ENCODE results near the gene UAP1.

UAP1 gene

GRCh38 chr1:162561616-162562469, at the start of gene UAP1:
TSS of gene UAP1 (plus strand) at chr1:162561722. CDS start at chr1:162566069, 4,347 bp downstream.
- peak; percentile 42 for FAIRE-seq
- DNase-seq (ENCODE audit: low spot score), result peak; percentile 10

GRCh38 chr1:162527314-162527713, 34.2 kb upstream of the UAP1 start:
- DNase-seq (ENCODE audit: low spot score) (no peak), FAIRE-seq (no peak)

GRCh38 chr1:162530307-162530987, 31.1 kb upstream of the UAP1 start:
- FAIRE-seq (no peak), DNase-seq (ENCODE audit: low spot score) (no peak)

- FAIRE-seq, result no peak
- no peak for DNase-seq (ENCODE audit: low spot score)
These were observed 30.6 kb upstream of the UAP1 start for GRCh38 chr1:162530988-162531319.

- no peak for FAIRE-seq
- no peak for DNase-seq (ENCODE audit: low spot score)
These were observed 26.0 kb upstream of the UAP1 start for GRCh38 chr1:162535501-162535900.

- DNase-seq (ENCODE audit: low spot score) (no peak), FAIRE-seq (no peak)
These were observed 25.0 kb upstream of the UAP1 start for GRCh38 chr1:162536511-162536910.

- FAIRE-seq, result no peak
These were observed 24.3 kb upstream of the UAP1 start for GRCh38 chr1:162537216-162537615.

GRCh38 chr1:162538815-162539431, 22.6 kb upstream of the UAP1 start:
- FAIRE-seq, result no peak
- peak; percentile 56 for DNase-seq (ENCODE audit: low spot score)

More at GRCh38 chr1:162537216-162537615, 24.3 kb upstream of the UAP1 start:
- DNase-seq (ENCODE audit: low spot score), result no peak

- FAIRE-seq (no peak), DNase-seq (ENCODE audit: low spot score) (peak; percentile 59)
These were observed 19.8 kb upstream of the UAP1 start for GRCh38 chr1:162541619-162542141.

GRCh38 chr1:162543228-162543627, 18.3 kb upstream of the UAP1 start:
- FAIRE-seq (no peak), DNase-seq (ENCODE audit: low spot score) (no peak)

DNA sequence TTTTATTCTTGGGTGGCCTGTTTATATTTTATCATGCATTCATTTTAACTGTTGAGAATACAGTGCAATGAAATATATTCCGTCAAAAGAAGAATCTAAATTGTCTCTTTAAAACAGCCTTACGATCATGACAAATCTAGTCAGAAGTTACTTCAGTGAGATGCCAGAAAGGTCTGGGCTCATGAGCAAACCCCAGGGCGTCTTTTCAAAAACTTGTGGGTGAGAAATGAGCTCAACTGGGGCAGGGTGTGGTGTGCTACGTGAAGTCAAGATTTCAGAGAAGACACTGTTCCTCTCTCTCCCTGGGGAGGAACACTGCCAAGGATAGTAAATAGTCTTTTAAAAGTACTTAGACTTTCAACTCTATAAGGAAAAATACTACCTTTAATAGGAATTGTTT, 13.4 kb upstream of the UAP1 start:
- DNase-seq (ENCODE audit: low spot score), result no peak
- no peak for FAIRE-seq

DNA sequence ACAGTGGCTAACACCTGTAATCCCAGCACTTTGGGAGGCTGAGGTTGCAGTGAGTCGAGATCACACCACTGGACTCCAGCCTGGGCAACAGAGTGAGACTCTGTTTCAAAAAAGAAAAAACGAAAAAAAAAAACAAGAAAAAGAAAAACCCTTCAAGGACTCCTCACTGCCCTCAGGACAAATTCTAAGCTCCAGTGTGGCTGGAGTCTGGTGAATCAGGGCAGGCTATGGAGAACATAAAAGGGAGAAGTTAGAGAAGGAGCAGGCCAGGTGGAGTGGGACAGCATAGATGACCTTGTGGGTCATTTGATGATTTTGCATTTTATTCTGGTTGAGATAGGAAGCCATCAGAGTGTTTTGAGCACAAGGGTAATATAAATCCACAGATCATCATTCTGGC, 12.5 kb upstream of the UAP1 start:
- FAIRE-seq (no peak), DNase-seq (ENCODE audit: low spot score) (no peak)

DNA sequence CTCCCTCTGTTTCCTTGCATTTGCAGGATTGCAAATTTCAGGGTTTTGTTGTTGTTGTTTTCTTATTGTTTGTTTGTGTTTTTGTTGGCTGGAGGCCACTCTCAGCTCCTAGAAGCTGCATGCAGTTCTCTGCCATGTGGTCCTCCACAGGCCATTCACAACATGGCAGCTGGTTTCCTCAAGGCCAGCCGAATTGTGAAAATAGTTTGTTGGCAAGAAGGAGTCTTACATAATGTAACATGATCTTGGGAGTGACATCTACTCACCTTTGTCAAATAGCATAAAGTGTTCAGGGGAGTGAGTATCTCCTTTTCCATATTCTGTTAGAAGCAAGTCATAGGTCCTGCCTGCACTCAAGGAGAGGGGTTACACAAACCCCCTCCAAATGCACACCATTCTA, 10.6 kb upstream of the UAP1 start:
- no peak for FAIRE-seq

GRCh38 chr1:162551969-162552683, 9.4 kb upstream of the UAP1 start:
- FAIRE-seq (no peak), DNase-seq (ENCODE audit: low spot score) (no peak)

More for the DNA sequence above, 10.6 kb upstream of the UAP1 start:
- DNase-seq (ENCODE audit: low spot score), result no peak

- no peak for DNase-seq (ENCODE audit: low spot score)
These were observed 8.8 kb upstream of the UAP1 start for GRCh38 chr1:162552684-162553252.

GRCh38 chr1:162554258-162554657, 7.3 kb upstream of the UAP1 start:
- no peak for DNase-seq (ENCODE audit: low spot score)
- no peak for FAIRE-seq

More at GRCh38 chr1:162552684-162553252, 8.8 kb upstream of the UAP1 start:
- FAIRE-seq, result no peak

GRCh38 chr1:162557536-162557935, 4.0 kb upstream of the UAP1 start:
- DNase-seq (ENCODE audit: low spot score), result no peak
- FAIRE-seq, result no peak

GRCh38 chr1:162560303-162561036, 1.1 kb upstream of the UAP1 start:
- DNase-seq (ENCODE audit: low spot score) (no peak), FAIRE-seq (no peak)

DNA sequence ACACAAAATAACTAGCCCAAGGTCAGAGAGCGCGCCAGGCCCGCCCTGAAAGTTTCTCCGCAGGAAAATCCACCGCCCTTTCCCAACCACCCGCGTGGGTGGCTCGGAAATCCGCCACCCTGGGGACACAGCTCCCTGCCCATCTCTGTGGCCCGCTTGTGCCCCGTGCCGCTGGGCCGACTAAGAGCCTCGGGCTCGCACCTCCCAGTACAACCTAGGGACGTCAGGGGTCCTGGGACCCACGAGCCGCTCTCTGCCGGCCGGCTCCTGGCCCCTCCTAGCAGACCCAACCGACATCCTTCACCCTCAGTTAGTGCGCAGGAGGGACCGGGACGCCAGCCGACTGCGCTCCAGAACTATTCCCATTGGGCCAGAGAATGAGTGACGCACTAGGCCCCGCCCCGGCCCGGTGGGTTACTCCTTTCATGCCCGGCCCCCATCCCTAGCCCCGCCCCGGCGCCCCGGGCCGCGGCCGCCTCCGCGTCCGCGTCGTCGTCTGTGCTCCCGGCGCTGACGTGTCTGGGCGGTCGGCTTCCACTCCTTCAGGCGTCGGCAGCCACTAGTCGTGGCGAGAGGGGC, 396 bp upstream of the UAP1 start:
- no peak for FAIRE-seq

GRCh38 chr1:162562470-162562828, 927 bp downstream of the UAP1 start:
- peak; percentile 8 for DNase-seq (ENCODE audit: low spot score)
- no peak for FAIRE-seq

More for the DNA sequence above, 396 bp upstream of the UAP1 start:
- peak; percentile 97 for DNase-seq (ENCODE audit: low spot score)
